ENCODE measurements around the gene NCAPD2.

Gene NCAPD2

DNA sequence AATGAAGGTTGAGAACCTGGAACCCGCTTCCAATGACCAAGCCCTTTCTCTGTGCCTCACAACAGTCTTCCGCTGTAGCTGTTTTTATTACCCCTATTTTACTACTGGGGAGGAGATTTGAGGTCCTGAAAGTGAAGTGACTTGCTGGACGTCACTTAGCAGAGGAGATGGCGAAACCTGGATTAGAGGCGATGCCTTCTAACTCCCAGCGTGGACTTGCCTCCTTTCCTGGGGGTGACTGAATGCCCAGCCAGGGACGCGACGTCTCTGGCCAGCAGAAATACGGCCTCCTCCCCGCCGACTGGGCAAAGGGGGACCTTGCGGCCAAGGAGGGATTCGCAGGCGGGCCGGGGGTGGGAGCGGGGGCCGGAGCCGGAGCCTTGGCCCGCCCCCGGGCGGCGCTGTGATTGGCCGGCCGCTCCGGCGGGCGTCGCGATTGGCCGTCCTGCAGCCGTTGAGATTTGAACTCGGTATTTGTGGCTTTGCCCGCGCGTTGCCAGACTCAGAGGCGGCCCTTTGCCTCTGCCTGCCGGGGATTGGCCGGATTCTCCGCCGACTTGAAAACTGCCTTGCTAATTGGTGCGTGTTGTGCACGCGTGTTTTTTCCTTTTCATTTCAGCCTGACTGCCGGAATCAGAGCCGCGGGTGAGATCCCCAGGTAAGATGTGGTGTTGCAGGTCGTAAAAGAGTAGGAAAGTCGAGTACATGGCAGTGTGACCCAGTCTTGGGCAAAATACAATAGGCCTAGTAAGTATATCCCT lies at the start of gene NCAPD2:
Gene NCAPD2 (plus strand): TSS at position 606 of the 761 bp plus-strand sequence. CDS start 997 bp downstream, outside the sequence.
- DNase-seq: peak; percentile 87

GRCh38 chr12:6444704-6445688 lies 48.9 kb upstream of the NCAPD2 start, which contains the start of gene CD27:
CD27 (plus strand) TSS chr12:6444955; CDS start chr12:6445096, 141 bp downstream.
- DNase-seq: no peak

- peak; percentile 20 for DNase-seq
Observed at GRCh38 chr12:6450091-6450868, 43.6 kb upstream of the NCAPD2 start.

GRCh38 chr12:6450869-6451347 lies 43.0 kb upstream of the NCAPD2 start:
- no peak for DNase-seq

DNA sequence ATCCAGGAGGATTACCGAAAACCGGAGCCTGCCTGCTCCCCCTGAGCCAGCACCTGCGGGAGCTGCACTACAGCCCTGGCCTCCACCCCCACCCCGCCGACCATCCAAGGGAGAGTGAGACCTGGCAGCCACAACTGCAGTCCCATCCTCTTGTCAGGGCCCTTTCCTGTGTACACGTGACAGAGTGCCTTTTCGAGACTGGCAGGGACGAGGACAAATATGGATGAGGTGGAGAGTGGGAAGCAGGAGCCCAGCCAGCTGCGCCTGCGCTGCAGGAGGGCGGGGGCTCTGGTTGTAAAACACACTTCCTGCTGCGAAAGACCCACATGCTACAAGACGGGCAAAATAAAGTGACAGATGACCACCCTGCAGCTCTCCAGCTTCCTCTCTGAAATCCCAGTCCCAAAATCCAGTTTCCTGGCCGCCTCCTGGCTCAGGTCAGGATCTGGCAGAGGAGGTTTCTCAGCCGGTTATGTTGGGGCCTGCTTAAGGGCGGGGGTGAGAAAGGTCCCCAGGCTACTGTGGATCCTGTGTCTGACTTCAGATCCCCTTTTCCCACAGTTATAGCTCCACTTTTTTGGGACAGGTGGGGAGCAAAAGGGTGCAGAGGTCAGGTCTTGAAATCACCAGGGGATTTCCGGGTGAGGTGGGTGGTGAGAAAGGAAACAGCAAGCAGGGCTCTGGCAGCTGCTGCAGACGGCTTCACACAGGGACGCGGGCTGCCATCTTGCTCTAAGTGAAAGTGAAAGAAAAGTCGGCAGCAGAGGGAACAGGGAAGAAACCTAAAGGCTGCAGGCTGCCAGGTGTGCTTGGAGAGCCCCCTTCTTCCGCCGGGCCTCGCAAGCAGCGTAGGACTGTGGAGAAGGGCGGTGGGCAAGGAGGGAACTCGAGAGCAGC lies 42.3 kb upstream of the NCAPD2 start, which contains the start of gene TAPBPL:
Gene TAPBPL (plus strand): TSS at position 695 of the 897 bp plus-strand sequence. CDS start 207 bp downstream, outside the sequence.
- peak; percentile 82 for DNase-seq

- DNase-seq: no peak
Observed at GRCh38 chr12:6452245-6452943, 41.5 kb upstream of the NCAPD2 start.

DNA sequence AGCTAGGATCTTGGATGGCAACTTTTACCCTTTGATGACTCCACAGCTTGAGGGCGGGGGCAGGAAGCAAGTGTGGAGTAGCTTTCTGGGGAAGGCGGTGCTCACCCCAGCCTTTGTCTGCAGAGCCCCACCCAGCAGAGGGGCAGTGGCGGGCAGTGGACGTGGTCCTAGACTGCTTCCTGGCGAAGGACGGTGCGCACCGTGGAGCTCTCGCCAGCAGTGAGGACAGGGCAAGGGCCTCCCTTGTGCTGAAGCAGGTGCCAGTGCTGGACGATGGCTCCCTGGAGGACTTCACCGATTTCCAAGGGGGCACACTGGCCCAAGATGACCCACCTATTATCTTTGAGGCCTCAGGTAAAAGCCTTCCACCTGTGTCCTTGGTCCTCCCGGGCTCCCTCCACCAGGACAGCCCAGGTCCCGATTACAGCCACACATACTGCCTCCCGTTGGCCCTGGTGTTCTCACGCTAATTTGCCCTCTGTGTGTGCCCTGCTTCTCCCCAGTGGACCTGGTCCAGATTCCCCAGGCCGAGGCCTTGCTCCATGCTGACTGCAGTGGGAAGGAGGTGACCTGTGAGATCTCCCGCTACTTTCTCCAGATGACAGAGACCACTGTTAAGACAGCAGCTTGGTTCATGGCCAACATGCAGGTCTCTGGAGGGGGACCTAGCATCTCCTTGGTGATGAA lies 40.8 kb upstream of the NCAPD2 start:
- DNase-seq: no peak

DNA sequence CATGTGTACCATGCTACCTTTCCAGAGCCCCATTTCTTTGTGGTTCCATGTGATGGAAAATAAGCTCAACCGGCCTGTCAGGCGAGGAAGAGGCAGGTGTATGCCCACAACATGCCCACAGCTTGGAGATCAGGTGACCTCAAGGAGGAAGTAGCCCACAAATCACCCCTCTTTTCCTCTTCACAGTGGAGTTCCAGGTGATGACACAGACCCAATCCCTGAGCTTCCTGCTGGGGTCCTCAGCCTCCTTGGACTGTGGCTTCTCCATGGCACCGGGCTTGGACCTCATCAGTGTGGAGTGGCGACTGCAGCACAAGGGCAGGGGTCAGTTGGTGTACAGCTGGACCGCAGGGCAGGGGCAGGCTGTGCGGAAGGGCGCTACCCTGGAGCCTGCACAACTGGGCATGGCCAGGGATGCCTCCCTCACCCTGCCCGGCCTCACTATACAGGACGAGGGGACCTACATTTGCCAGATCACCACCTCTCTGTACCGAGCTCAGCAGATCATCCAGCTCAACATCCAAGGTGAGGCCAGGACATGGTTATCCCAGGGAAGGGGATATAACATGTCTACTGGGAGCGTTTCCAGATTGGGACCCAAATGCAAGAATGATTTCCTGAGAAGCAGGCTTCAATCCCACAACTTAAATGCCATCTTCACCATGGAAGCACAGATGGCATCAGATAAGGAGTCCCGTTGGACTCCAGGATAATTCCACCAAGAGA lies 36.5 kb upstream of the NCAPD2 start:
- DNase-seq: no peak

DNA sequence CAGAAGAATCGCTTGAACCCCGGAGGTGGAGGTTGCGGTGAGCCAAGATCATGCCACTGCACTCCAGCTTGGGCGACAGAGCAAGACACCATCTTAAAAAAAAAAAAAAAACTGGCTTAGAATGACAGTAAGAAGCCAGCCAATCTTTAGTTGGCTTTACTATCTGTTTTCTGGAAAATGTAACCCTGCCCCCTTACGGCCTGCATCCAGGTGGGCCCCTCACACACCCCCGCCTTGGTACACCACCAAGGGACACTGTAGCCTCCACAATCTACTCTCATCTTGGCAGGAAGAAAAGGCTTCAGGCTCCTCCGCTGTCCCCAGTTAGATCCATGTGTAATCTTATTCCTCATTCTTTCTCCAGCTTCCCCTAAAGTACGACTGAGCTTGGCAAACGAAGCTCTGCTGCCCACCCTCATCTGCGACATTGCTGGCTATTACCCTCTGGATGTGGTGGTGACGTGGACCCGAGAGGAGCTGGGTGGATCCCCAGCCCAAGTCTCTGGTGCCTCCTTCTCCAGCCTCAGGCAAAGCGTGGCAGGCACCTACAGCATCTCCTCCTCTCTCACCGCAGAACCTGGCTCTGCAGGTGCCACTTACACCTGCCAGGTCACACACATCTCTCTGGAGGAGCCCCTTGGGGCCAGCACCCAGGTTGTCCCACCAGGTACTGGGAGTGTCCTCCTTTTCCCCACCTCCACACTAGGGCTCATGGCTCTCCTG lies 35.5 kb upstream of the NCAPD2 start:
- DNase-seq: no peak

GRCh38 chr12:6459004-6459337 lies 34.9 kb upstream of the NCAPD2 start:
- no peak for DNase-seq

- no peak for DNase-seq
Observed at GRCh38 chr12:6460751-6461371, 33.0 kb upstream of the NCAPD2 start.

DNA sequence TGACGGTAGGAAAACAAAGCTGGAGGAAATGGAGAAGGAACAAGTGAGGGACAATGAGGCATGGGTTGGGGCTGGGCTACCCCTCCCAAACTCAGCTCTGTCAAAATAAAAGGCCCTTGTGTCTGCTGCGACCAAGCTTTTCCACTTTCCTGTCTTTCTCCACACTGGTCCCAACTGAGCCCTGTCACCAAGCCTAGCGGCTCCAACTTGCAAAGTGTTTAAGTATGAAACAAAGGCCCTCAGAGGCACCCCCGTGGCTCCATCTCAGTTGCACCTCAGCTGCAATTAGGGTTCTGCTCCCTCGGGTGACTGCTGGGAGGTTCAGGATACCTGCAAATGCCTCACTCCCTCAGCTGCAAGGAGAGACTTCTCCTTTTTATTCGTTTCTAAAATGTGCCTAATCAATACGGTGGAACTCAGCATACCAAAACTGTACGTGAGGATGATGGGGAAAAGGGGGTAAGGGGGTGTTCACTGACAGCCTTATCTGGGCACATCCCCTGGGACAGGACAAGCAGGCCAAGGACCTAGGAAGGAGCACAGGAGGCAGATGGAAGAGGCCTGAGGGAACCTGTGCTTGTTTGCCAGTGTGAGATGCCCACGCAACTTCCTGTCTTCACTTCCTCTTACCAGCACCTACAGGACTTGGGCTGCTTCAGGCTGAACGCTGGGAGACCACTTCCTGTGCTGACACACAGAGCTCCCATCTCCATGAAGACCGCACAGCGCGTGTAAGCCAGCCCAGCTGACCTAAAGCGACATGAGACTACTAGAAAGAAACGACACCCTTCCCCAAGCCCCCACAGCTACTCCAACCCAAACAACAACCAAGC lies 32.3 kb upstream of the NCAPD2 start:
- DNase-seq: no peak

DNA sequence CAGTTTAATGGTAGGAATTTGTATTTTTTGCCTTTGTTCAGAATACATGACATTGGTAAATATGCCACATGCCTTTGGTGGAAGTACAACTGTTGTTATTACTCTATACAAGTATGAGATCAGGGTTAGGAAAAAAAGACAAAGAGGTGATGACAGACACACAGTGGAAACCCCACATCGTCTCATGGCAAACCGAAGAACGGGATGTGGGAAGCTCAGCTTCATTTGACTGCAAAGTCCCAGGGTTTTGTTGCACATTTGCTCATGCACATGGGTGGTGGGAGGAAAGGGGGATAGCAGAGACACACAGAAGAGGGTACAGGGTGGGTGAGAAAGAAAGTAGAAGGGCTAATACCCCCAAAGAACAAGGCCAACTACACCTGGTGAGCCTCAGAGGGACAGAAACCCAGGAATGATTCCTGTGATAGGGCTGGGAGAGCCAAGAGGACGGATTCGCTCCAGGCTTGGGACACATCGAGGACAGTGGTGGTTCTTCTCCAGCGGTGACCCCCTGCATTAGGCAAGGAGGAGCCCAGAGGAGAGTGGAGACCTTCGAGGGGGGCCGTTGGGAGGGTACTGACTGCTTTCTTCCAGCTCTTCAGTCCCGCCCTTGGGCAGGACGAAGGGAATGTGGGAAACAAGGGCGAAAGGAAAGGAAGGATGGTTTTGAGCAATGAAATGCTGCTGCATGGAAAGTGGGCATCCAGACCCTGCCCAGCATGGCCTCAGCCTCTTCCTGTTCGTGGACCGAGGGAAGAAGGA lies 31.5 kb upstream of the NCAPD2 start:
- no peak for DNase-seq

DNA sequence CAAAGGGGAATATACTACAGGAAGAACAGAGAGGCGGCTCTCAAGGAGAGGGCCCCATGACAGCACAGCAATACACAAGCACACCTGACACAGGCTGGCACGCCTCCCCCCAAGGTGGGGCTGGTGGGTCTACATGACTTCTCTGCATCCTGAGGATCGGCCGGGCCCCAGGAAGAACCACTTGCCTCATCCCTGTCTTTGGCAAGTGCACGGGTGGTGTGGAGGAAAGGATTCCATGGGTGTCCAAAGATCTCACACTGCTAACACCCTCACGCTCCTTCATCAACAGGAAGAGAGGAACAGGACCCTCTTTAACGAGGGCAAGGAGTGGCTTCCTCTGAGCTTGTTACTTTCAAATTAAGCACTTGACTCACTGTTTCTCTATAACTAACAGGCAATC lies 30.7 kb upstream of the NCAPD2 start:
- DNase-seq: no peak

GRCh38 chr12:6463858-6464257 lies 30.0 kb upstream of the NCAPD2 start:
- no peak for DNase-seq

DNA sequence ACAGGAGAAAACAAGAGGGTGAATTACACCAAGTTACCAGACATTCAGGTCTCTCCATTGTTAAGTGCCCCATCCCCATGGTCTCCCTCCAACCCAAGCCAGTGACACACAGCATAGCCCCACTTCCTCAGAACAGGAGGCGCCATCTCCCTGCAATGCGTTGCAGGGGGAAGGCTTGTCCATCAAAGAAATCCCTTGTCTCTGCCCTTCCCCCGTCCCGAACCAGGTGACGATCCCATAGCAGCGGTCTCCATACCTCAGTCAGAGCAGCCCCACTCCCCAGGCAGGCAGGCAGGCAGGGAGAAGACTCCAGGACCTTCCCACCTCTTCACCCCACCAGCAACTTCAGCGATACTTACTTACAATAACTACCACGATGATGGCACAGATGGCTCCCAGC lies 29.4 kb upstream of the NCAPD2 start:
- no peak for DNase-seq
